Measurements from ENCODE around the gene CNPY4.

Gene CNPY4

GRCh38 chr7:100093054-100093453 is 26.4 kb upstream of the CNPY4 start:
- no peak for DNase-seq

GRCh38 chr7:100093498-100093897 is 25.9 kb upstream of the CNPY4 start:
- no peak for DNase-seq

DNA sequence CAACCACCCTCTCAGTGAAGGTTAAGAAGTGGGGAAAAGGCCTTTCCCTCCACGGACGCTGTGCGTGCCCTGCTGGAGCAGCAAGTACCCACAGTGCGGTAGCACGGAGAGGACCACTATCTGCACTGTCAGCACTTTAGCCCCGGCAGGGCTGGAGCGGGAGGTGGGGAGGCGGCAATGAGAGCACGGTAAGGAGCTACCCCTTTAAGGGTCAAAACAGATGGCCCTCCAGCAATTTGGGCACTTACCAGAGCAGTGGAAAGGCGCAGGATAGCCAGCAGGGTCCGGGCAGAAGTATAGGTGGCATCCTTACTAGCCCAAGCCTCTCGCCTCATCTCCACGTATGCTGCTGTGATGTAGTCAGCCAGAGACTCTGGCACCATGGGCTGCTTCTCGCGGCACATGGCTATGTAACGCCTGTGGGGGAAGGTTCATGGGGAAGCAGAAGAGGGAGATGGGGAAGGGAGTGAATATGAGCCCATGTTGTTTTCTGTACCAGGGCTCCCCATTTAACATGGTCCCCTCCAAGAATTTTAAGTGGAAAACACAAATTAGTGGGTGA is 25.4 kb upstream of the CNPY4 start:
- DNase-seq, result no peak

- no peak for DNase-seq
These were observed 24.1 kb upstream of the CNPY4 start for GRCh38 chr7:100095289-100095688.

- DNase-seq, result no peak
These were observed 23.7 kb upstream of the CNPY4 start for GRCh38 chr7:100095704-100096103.

GRCh38 chr7:100098913-100099312 is 20.5 kb upstream of the CNPY4 start:
- DNase-seq, result no peak

GRCh38 chr7:100099452-100099851 is 20.0 kb upstream of the CNPY4 start:
- DNase-seq, result no peak

GRCh38 chr7:100100420-100101015 is 18.9 kb upstream of the CNPY4 start:
- peak; percentile 81 for DNase-seq

DNA sequence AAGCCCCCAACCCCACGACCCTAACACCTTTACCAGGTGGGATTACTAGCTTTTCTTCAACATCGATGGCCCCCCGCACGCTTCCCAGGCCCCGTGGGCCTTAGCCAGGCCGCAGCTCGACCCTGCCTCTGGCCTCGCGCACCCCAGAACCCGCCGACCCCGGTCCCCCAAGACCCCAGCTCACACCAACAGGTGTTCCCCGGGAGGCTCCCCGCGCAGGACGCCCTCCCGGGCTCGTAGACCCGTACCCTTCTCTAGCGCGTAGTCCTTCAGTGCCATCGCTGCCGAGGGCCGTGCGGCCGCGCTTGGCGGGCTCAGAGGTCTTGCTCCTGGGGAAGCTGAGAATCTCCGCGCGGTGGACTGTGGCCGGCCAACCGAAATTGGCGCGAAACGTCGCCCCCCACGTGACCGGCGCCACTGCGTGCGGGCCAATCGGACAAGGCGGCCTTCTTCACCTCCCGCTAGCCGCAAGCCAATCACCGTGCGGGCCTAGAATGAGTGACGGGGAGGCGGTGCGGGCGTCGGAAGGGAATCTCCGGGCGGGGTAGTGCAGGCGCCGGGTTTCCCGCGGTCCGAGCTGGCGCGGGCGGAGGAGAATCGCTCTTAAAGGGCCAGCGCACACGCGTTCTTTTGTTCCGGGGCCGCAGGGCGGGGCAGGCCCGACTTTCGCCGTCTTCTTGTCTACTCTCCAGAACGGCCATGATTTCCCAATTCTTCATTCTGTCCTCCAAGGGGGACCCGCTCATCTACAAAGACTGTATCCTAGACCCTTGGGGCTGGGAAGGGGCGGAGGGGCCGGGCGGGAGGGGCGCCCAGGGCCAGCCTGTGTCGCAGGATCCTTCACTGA is 18.2 kb upstream of the CNPY4 start, which contains the start of the genes AP4M1 and MCM7:
Gene AP4M1 (plus strand): TSS at position 628 of the 847 bp plus-strand sequence. CDS start 72 bp downstream, at position 700.
Gene MCM7 (minus strand): TSS at position 382 of the 847 bp plus-strand sequence. CDS start 103 bp downstream, at position 279.
- peak; percentile 90 for DNase-seq

- no peak for DNase-seq
These were observed 16.2 kb upstream of the CNPY4 start for GRCh38 chr7:100102950-100103840.

DNA sequence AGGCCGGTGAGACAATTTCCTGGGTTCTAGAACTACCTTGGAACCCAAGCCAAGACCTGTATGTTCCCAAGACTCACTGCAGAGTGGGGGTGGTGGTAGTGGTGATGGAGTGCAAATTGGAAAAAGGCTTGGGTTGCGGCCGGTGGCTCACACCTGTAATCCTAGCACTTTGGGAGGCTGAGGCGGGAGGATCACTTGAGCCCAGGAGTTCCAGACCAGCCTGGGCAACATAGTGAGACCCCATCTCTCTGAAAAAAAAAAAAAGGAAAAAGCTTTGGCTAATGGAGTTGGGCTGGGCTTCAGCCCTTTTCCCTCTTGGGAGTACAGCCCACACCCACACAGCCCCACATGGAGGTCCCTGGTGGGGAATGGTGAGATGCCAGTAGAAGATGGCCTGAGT is 13.9 kb upstream of the CNPY4 start:
- DNase-seq, result no peak

DNA sequence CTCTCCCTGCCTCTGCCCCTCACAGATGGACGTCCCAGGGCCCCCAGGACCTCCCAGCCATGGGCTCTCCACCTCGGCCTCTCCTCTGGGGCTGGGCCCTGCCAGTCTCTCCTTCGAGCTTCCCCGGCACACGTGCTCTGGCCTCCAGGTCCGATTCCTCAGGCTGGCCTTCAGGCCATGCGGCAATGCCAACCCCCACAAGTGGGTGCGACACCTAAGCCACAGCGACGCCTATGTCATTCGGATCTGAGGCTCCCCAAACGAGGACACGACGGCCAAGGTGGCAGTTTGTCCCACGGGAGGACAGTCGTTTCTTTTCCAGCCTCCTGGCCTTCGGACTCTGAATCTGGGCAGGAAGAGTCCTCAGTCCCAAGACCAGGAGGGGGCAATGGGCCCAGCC is 12.8 kb upstream of the CNPY4 start:
- no peak for DNase-seq

DNA sequence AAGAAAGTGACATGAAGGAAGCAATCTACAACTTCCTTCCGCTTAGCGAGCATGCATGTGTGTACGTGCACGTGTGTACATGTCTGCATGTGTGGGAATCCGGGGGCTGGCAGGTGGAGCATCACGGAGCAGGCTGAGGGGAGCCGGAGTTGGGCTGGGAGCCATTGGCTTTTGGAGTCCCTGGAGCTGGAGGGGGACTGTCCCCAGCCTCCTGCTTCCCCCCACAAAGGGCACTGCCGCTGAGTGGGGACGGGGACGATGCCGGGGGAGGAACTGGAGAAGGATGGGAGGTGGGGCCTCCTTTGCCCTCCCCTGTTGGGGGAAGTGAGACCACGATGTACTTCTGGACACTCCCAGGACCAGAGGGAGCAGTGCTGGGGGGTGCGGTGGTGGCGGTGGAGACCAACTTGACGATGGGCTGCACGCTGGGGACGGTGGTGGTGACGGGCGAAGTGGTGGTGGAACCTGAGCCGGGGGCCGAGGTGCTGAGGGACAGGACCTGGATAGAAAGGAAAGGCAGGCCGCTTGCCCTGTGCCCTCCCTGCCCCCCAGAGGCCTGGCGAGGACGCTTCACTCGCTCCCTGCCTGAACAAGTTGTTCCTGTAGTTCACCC is 12.2 kb upstream of the CNPY4 start:
- DNase-seq, result no peak

DNA sequence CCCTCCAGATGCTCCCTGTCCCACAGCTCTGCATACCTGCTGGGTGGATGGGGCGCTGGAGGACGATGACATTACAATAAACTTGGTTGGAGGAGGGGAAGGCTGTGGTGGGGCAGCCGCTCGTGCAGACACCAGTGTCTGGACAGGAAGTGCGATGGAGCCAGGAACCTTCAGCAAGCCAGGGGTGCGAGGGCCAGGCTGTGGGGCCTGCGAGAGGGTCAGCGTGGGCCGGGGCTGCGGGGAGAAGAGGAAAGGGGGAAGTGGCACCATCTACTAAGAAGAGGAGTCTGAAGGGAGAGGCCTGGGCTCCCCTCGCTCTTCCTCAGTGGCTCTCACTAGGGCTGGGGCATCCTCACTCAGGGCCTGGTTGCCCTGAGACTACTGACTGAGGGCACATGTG is 11.5 kb upstream of the CNPY4 start:
- no peak for DNase-seq

DNA sequence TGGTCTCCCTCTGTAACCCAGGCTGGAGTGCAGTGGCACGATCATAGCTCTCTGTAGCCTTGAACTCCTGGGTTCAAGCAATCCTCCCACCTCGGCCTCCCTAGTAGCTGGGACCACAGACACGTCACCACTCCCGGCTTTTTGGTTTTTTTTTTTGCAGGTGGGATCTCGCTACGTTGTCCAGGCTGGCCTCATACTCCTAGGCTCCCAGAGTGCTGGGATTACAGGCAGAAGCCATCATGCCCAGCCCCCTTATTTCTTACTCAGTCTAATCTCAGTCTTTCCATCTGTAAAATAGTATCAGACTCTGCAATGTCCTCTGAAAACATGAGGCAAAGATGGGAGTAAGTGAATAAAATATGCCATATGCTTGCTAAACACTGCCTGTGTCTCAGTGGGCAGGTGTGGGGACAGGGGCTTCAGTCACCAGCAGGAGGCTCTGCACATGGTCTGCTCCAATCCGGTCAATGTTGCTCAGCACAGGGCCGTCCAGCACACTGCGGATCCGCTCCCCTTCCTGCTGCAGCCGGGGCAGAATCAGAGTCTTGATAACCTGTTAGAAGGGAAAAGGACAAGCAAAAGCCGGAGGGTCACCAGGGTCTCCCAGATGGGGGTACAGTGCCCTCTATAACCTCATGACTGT is 9.8 kb upstream of the CNPY4 start:
- no peak for DNase-seq

DNA sequence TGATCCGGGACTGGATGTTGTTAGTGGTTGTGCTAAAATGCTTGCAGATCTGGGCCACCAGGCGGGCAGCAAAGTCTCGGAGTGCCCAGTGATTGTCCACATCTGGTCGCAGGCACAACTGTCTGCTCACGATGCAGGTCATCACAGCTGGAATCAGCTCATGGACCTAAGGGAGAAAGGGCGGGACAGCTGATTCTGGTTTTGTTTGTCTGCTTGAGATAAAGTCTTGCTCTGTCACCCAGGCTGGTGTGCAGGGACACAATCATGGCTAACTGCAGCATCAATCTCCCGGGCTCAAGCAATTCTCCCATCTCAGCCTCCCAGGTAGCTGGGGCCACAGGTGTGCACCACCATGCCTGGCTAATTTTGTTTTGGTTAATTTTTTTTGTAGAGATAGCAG is 8.3 kb upstream of the CNPY4 start:
- no peak for DNase-seq

- no peak for DNase-seq
These were observed 7.5 kb upstream of the CNPY4 start for GRCh38 chr7:100111914-100112313.

GRCh38 chr7:100115026-100115425 is 4.4 kb upstream of the CNPY4 start:
- DNase-seq, result no peak

DNA sequence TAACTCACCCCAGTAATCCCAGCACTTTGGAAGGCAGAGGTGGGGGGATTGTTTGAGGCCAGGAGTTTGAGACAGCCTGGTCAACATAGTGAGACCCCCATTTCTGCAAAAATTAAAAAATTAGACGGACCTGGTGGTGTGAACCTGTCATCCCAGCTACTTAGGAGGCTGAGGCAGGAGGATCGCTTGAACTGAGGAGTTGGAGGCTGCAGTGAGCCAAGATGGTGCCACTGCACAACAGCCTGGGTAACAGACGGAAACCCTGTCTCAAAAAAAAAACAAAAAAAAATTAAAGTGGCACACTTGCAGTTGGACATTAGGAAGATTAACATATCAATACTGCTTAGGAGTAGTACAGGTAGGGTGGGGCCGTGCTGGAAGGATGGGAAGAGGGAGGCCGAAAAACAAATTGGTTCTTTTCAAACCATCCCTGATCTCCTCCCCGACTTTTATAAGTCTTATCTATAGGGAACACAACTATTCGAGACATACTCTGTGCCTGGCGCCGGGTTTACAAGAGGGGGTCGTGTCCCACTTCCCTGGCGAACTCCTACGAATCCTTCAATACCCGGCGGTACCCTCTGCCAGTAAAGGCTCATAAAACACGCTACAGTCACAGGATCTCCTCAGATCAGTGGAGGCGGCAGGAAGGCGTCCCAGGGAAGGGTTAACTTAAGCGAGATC is 904 bp upstream of the CNPY4 start:
- DNase-seq, result no peak

DNA sequence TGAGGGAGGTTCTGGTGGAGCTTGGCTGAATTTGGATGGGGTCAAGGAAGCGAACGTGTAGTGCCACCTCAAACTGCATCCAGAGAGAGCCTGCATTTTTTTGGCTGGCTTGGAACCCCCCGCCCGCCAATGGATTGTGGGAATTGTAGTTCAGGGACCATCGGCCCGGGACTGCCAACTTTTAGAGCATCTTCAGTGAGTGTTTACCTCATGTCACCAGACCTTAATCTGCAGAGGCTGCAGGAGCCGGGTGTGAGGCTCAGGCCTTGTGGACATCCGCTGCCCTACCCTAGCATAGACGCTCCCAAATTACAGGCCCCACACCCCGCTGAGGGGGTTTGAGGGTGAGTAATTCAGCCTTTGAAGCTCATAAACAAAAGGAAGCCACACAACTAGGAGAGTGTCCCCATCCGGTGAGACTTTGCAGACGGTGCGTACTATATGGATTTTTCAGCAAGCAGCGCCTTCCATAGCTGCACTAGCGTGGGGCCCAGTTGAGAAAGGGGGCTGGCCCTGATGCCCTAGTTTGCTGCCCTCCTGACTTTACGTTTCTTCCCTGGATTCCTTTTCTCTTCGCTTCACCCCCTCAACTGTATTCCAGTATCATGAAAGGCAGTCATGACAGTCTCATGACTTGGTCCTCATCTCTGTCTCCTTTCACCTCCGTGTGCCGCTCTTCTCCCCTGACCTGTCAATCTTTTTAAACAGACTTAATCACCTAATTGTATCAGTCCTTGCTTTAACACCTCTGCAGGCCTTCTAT is 717 bp downstream of the CNPY4 start:
- peak; percentile 59 for DNase-seq

- DNase-seq, result no peak
These were observed 1.3 kb downstream of the CNPY4 start for GRCh38 chr7:100120733-100121036.

Measured in 8988T (cell line).